Measurements from ENCODE around the gene EDRF1.

Gene EDRF1

GRCh38 chr10:125768219-125768855 lies 48.8 kb downstream of the EDRF1 start:
- no peak for DNase-seq (ENCODE audit: low read depth)

GRCh38 chr10:125769175-125769574 lies 49.7 kb downstream of the EDRF1 start:
- no peak for DNase-seq (ENCODE audit: low read depth)

DNA sequence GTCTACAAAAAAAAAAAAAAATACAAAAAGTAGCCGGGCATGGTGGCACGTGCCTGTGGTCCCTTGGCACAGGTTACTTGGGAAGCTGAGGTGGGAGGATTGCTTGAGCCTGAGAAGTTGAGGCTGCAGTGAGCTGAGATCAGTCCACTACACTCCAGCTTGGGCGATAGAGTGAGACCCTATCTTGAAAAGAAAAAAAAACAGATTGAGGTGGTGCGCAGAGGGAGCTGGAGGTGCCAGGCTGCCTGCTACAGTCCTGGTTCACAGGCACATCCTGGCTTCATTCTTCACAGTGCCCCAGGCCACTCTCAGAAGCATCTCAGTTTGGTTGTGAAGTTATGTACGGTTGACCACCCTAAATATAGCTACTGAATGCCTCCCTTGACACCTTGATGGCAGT lies 51.3 kb downstream of the EDRF1 start:
- no peak for DNase-seq (ENCODE audit: low read depth)

DNA sequence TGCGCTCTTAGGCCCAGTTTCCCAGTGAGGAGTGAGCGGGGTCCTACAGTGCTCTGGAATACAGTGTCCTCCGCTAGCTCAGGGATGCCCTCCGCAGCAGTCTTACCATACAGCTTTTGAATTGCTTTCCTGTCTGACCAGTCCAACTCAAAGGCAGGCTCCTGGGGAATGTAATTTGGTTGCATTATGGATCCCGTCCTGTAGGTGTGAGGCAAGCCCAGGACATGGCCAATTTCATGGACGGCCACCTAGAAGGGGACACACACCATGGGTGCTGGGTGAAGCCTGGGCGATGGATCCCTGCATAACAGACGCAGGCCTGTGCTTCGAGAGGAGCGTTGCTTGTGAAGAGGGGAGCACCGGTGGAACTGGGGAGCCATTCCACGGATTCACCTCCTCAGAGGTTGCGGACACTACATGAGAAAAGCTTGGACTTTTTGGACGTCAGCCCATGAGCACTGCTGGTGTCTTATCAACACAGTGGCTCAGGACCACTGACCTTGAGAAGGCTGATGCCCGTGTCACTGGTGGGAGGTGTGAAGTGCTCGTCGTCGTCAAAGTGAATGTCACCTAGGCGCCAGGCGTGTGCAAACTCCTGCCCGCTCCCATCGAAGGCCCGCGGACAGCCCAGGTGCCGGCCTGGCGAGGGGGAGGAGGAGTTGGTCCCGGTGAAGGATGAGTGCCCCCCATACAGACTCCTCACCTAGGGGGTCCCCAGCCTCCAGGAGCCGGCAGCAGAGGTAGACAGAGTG lies 52.8 kb downstream of the EDRF1 start:
- DNase-seq (ENCODE audit: low read depth): no peak

DNA sequence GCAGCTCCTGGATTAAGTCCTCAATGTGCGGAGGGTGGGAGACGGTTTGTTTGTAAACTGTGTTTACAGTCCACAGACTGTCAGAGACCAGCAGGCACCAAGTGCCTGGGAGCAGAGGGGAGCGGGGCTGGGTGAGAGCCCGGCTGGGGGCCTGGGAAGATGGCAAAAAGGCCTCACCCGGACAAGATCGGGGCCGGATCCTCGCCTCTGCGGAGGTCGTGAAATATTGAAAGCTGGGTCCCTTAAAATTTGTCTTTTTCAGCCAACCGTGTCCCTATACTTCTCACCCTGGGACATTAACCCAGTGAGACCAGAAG lies 53.3 kb downstream of the EDRF1 start:
- no peak for DNase-seq (ENCODE audit: low read depth)

DNA sequence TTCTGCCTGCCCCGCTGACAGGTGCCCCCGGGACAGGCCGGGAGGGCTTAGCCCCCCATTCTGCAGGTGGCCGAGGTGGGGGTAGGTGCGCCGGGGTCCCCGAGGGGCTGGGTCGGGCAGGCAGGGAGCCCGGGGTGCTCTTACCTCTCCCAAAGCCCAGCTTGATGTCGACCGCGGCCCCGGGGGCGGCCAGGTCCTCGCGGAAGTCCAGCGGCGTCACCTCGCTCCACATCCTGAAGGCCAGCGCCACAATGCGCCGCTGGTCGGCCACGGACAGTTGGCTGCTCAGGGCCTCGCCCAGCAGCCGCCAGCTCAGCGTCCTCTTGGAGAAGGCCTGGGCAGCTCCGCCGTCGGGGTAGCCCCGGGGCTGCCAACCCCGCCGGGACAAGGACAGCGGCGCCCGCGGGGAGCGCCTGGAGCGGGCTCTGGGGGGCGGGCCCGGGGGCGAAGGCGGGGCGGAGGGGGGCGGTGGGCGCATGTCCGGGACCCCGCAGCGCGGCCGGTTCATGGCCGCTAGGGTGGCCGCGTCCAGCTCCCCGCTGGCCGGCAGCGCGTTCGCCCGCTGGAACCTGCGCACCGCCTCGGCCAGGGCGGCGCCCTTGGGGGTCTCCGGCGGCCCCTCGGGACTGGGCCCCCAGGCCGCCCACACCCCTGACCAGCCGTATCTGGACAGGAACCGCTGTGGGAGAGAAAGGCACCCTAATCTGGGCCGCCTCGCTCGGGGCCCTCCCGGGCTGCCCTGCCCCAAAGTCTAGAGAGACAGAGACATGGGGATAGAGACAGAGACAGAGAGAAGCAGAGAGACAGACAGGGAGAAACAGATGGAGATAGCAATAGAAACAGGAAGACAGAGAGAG lies 54.4 kb downstream of the EDRF1 start:
- no peak for DNase-seq (ENCODE audit: low read depth)

DNA sequence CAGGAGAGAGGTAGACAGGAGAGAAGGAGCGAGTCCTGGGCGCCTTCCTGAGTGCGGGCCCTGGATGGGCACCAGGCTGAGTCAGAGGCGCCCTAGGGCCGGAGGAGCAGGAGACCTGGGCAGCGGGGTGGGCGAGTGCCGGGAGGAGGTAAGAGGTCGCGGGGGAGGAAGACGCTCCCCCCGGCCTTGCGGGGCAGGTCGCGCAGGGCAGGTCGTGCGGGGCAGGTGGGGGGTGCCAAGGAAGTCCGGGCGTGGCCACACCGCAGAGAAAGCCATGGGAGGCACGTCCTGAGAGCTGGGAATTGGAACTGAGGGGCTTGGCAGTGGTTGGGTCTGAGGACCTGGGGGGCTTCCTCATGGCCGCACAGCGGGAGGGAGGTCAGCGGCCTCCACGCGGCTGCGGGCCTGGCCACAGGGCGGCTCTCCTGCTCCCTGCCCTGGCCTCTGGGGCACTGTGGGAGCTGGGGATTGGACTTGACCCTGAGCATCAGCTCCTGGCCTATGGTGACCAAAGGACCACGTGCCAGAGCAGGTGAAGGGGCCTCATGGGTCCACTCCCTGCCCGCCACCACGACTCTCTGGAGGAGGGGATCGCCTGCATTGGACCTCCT lies 55.2 kb downstream of the EDRF1 start:
- DNase-seq (ENCODE audit: low read depth): no peak

DNA sequence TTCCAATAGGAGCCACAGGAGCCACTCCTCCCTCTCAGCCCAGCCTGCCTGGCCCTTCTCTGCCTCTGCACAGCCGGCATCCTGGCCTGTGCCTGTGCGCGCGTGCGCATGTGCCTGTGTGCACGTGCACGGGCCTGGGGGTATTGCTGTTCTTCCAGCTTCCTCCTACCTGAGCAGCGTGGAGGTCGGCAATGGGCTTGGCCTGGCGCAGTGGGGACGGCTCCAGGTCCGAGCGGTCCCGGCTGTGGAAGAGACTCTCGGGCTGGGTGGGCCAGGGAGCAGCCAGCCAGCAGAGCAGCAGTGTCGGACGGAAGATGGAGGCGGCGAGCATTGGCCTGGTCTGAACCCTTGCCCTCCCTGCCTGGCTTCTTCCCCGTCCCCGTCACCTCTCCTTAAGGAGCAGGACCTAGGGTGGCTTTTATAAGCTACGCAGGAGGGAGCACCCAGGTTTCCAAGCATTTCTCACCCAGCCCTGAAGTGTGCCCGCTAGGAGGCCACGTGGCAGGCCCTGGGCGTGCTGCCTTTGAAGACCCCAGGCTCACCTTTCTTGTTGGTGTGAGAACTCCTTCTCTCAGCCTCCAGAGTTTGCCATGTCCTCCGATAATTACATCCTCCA lies 56.1 kb downstream of the EDRF1 start, which contains the start of gene MMP21:
Gene MMP21 (minus strand): TSS at position 331 of the 616 bp plus-strand sequence. CDS start 0 bp downstream, at position 331.
- no peak for DNase-seq (ENCODE audit: low read depth)

GRCh38 chr10:125777806-125778205 lies 58.3 kb downstream of the EDRF1 start:
- no peak for DNase-seq (ENCODE audit: low read depth)

DNA sequence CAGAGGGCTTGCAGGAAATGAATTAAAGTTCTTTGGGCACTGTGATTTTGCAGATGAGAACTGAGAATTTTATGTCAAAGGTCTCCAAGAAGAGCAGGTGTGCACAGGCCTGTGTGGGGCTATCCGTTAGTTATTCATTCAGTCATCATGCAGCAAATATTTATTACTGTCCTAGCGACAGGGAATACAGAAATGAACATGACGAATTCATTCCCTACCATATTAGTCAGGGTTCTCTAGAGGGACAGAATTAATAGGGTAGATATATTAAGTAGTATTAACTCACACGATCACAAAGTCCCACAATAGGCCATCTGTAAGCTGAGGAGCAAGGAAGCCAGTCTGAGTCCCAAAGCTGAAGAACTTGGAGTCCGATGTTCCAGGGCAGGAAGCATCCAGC lies 59.0 kb downstream of the EDRF1 start:
- DNase-seq (ENCODE audit: low read depth): no peak

DNA sequence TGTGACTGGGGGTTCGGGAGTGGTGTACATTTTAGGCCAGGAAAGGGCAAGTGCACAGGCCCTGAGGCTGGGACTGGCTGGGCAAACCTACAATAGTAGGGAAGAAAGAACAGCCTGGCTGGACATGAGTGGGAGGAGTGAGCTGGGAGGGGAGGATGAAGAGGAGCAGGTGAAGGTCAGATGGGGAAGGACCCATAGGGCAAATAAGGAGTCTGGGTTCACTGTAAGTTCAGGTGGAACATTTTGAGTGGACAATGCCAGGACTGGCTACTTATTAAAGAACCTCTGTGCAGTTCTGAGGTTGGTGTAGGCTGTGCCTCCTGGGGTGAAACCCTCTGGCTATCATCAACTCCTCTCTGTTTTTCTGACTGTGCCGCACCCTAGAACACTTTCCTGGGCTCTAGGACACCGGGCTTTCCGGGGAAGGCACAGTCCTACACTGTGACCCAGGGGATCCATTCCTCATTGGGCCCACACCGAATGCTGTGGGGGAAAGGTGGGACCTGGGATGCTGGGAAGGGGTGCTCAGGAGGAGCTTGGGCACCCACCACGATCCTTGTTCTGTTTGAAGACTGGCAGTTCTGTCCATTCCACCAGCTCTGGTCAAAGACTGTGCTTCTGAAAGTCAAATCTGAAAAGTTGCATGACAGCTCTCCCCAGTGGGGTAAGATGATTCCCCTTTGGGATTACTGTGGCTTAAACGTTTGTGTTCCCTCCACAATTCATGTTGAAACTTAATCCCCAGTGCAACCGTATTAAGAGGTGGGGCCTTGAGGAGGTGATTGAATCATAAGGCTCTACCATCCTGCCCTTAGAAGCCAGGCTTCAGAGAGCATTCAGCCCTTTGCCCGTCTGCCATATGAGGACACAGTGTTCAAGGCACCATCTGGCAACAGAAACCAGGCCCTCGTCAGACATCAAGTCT lies 60.2 kb downstream of the EDRF1 start:
- no peak for DNase-seq (ENCODE audit: low read depth)

DNA sequence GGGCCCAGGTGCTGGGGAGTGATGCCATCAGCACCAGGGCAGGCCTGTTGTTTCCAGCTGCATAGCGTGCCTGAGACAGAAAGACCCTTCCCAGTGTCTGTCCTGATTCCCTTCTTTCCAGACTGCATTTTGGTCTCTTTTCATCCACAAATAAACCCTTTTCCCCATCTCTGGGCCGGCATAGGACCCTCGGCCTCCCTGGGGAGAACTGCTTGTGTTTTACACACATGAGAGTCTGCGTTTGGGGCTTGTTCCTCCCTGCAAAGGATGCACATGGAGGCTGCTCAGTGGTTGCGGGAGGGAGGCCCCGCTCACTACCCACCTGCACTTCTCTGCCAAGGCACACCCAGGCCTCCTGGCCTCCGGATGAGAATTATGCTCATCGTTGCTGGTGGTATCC lies 61.9 kb downstream of the EDRF1 start:
- no peak for DNase-seq (ENCODE audit: low read depth)

- DNase-seq (ENCODE audit: low read depth): no peak
These were observed 62.5 kb downstream of the EDRF1 start for GRCh38 chr10:125782054-125782453.

GRCh38 chr10:125782616-125783015 lies 63.1 kb downstream of the EDRF1 start:
- no peak for DNase-seq (ENCODE audit: low read depth)

DNA sequence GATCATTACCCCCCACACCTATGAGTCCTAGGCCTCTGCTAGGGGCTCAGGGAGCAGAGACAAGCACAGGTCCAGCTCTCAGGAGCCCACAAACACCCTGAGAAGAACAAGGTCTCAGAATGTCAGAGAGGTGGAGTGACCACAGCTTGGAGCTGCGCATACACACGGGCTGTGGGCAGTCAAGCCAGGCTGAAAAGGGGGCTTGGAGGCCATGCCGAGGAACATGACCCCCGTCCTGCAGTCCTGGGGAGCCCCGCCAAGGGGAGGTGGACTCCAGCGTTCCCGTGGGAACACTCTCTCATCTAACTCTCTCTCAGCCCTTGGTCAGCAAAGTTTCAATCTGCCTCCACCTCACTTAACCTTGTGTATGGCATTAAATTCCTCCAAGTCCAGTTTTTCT lies 63.9 kb downstream of the EDRF1 start:
- DNase-seq (ENCODE audit: low read depth): no peak

GRCh38 chr10:125783957-125784356 lies 64.4 kb downstream of the EDRF1 start:
- DNase-seq (ENCODE audit: low read depth): no peak

- DNase-seq (ENCODE audit: low read depth): no peak
These were observed 66.3 kb downstream of the EDRF1 start for GRCh38 chr10:125785791-125786190.

DNA sequence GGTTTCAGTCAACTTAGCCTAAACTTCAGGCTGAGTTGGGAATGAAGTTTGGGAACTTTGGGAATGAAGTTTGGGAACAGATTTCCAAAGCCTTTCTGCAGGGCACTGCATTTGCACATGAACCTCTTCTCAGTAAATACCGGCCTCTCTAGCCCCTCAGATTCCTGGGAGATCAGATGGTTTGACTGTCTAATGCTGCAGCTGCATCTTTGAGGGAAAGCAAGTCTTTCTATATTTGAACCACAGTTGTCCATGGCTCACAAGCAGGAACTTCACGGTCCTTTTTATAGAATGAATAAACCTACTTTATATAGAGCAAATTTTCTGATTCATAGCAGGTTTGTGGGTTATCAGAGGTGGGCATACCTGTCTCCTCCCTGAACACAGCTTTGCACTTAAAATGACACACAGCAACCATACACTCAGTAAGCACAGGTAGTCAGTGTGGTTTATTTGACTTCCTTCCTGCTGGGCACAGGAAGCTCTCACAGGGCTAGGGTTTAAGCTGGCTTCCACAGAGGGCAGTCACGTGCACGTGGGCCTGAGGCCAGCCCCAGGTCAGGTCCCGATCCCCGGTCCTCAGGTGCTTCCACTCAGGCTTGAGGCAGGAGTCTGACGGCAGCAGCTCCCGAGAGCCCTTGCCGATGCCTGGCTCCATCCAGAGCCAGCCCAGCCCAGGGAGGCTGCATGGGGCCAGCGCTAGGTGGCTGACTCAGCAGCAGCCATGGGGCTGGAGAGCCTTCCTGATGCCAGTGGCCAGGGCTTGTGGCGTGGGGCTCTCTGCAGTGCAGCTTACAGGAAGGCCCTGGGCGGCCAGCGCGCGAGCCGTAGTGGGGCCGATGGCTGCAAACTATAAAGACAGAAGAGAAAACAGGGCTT lies 68.9 kb downstream of the EDRF1 start:
- DNase-seq (ENCODE audit: low read depth): no peak

- DNase-seq (ENCODE audit: low read depth): no peak
These were observed 73.1 kb downstream of the EDRF1 start for GRCh38 chr10:125792342-125793300.
